Left lung (tissue), 10 donors: ENCODE measurements around the gene CNTN5. TPM values are rescaled to one million over a fixed set of nuclear protein-coding genes. Genes with fewer than 3 reads are reported as not detected.

Experiments used
- ATAC-seq: fragments of 200-7000 bp; cut with Tn5 transposase; one replicate; pipeline ENCODE4 v1.9.1; 2020; ENCODE audit warnings: moderate library complexity
- DNase-seq, 4 donors: peaks; one replicate each; pipeline ENCODE4 v3.0.0-alpha.2; 2013 to 2020
- H3K27ac ChIP-seq, 2 donors: fragments of 200-600 bp; sonication (generic) in 1 of 2; one replicate each; pipeline versions ENCODE4 v1.5.0 to v1.8.0; 2020 to 2021
- H3K27me3 ChIP-seq, 2 donors: fragments of 200-600 bp; sonication (generic) in 1 of 2; one replicate each; pipeline versions ENCODE4 v1.5.0 to v1.8.0; 2020 to 2021
- H3K36me3 ChIP-seq, 2 donors: fragments of 200-600 bp; sonication (generic) in 1 of 2; one replicate each; pipeline versions ENCODE4 v1.5.0 to v1.8.0; 2020 to 2021
- H3K4me1 ChIP-seq, 2 donors: fragments of 200-600 bp; one replicate each; pipeline ENCODE4 v1.8.0; 2021
- H3K4me3 ChIP-seq, 2 donors: fragments of 200-600 bp; sonication (generic) in 1 of 2; one replicate each; pipeline versions ENCODE4 v1.5.0 to v1.8.0; 2020 to 2021; ENCODE audit warnings: mild to moderate bottlenecking in 1 of 2
- H3K9me3 ChIP-seq, 2 donors: fragments of 200-600 bp; sonication (generic) in 1 of 2; one replicate each; pipeline versions ENCODE4 v1.5.0 to v1.8.0; 2020 to 2021
- intact Hi-C, 2 donors: fragments of 100-400 bp; cut with DNase I; formaldehyde crosslinking; loops; one replicate each; pipeline versions ENCODE4 v1.11.2 to v1.14.2; 2022
- polyA plus RNA-seq, 6 donors: library from polyadenylated mRNA; unstranded; fragments of 120-200 nt; gene quantifications; one replicate each; pipeline ENCODE4 v1.2.1, GENCODE V29; 2013; ENCODE audit not compliant: insufficient read length in 6 of 6
- total RNA-seq, 2 donors: library from RNA; stranded (reverse); fragmentation: NEBNext Ultra II Directional; extraction: Animal tissue kit (Norgen Biotek cat#: 25700); gene quantifications; one replicate each; pipeline ENCODE4 v1.2.1, GENCODE V29; 2021
- TF ChIP-seq, protein P1 (sequence below), 2 donors: fragments of 200-600 bp; sonication (generic) in 1 of 2; IDR thresholded peaks; one replicate each; pipeline versions ENCODE4 v1.5.0 to v1.8.0; 2021; ENCODE audit warnings: antibody characterized with exemption in 2 of 2
- donor health status: DM: no; HTN: yes; CAD: no.
- donor health status: DM: no; HTN: no; CAD: no.

The CNTN5 gene
- total and polyA plus RNA-seq, 8 donors: 0.08 to 0.34 (median 0.24) TPM; not detected in 1

DNA sequence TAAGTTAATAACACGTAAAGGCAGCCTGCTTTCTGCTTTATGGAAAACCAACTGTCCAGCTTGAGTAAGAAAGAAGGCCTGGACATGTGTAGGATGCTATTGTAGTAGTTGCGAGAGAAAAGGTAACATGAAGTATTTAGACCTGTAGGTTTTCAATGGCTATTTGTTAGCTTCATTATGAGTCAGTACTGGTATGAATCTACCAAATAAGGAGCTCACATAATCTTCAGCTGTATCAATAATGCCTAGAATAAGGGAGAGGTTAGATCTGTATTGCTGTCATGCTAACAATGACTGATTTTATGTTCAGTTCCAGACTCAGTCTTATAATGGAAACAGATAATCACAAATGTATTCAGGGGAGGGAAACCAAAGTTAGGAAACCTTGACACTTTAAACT, 550.3 kb downstream of the CNTN5 start:
- no peaks in the 10 kb centered on the region for H3K4me1 ChIP-seq
- intact Hi-C loops: no loop called here
- ATAC-seq (no peak), DNase-seq (no peak)
- H3K36me3 ChIP-seq: no peaks in the 10 kb centered on the region
- H3K27me3 ChIP-seq: no peaks in the 10 kb centered on the region
- H3K27ac ChIP-seq: no peak overlapping the region
- H3K4me3 ChIP-seq: no peak overlapping the region
- TF ChIP-seq, protein P1, sequence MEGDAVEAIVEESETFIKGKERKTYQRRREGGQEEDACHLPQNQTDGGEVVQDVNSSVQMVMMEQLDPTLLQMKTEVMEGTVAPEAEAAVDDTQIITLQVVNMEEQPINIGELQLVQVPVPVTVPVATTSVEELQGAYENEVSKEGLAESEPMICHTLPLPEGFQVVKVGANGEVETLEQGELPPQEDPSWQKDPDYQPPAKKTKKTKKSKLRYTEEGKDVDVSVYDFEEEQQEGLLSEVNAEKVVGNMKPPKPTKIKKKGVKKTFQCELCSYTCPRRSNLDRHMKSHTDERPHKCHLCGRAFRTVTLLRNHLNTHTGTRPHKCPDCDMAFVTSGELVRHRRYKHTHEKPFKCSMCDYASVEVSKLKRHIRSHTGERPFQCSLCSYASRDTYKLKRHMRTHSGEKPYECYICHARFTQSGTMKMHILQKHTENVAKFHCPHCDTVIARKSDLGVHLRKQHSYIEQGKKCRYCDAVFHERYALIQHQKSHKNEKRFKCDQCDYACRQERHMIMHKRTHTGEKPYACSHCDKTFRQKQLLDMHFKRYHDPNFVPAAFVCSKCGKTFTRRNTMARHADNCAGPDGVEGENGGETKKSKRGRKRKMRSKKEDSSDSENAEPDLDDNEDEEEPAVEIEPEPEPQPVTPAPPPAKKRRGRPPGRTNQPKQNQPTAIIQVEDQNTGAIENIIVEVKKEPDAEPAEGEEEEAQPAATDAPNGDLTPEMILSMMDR (IDR thresholded peaks at IDR 0.05): no peak
- peaks cover 0 to 15% of the 10 kb centered on the region in 2 donors for H3K9me3 ChIP-seq

DNA sequence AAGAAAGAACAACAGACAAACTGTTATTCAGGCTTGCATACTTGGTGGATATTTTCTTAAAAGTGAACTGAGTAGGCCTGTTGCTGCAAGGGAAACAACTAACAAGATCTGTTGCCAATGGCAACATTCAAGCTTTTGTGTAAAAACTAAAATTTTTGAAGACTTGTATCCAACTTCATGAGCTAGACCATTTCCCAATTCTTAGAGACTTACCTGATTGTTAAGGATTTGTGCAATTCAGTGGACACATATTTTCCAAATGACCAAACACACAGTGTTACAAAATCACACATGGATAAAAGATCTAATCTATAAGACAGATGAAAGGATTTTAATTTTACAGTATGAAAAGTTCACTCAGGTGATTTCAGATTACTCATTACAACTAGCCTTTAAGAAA, 564.1 kb downstream of the CNTN5 start:
- Histone ChIP-seq H3K9me3 (peaks cover 0 to 14% of the 10 kb centered on the region in 2 donors), H3K4me3 (no peak overlapping the region), H3K4me1 (no peaks in the 10 kb centered on the region), H3K27ac (no peak overlapping the region), H3K36me3 (no peaks in the 10 kb centered on the region), H3K27me3 (no peaks in the 10 kb centered on the region)
- intact Hi-C loops: no loop called here
- TF ChIP-seq, protein P1 (IDR thresholded peaks at IDR 0.05): no peak
- ATAC-seq: no peak
- DNase-seq: no peak

DNA sequence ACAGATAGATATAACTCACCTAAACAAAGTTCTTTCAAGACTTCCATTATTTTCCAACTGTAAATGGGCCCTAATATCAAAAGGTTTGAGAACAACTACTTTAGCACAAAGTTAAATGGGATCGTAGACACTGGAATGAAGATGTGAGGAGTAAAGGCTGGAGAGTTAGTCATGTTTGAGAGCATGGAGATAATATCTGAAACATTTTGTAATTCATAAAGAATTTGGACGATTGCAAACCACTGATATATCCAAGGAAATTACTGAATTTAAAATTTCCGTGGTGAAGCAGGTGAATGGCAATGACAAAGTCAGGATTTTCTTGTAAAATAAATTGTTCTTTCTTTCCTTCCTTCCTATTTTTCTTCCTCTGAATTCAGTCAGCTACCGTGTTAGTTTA, 564.9 kb downstream of the CNTN5 start:
- TF ChIP-seq, protein P1 (IDR thresholded peaks at IDR 0.05): no peak
- no peak for ATAC-seq
- Histone ChIP-seq H3K27me3 (no peaks in the 10 kb centered on the region), H3K4me1 (no peaks in the 10 kb centered on the region), H3K36me3 (no peaks in the 10 kb centered on the region), H3K27ac (no peak overlapping the region), H3K9me3 (peaks cover 0 to 14% of the 10 kb centered on the region in 2 donors), H3K4me3 (no peak overlapping the region)
- intact Hi-C loops: no loop called here
- DNase-seq: no peak

DNA sequence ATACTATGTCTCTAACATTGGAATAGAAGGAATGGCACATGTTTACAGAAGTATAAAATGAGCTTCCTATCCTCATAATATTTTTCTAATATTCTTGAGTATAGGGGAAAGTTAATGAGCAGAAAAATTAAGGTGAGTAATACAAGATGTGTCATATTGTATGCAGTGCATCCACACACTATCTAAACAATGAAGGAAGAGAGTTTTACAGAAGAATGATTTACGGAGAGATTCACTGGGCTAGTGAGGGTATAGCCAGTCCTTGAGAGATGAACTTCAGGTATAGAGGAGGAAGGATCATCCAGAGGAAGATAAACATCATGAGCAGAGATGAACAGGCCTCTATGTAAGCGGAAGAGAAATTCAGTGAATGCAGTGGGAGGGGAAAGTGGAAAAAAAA, 569.0 kb downstream of the CNTN5 start:
- Histone ChIP-seq H3K4me1 (no peaks in the 10 kb centered on the region), H3K4me3 (no peak overlapping the region), H3K27me3 (no peaks in the 10 kb centered on the region), H3K9me3 (no peaks in the 10 kb centered on the region), H3K27ac (no peak overlapping the region), H3K36me3 (no peaks in the 10 kb centered on the region)
- ATAC-seq (no peak), DNase-seq (no peak)
- TF ChIP-seq, protein P1 (IDR thresholded peaks at IDR 0.05): no peak
- intact Hi-C loops: no loop called here

DNA sequence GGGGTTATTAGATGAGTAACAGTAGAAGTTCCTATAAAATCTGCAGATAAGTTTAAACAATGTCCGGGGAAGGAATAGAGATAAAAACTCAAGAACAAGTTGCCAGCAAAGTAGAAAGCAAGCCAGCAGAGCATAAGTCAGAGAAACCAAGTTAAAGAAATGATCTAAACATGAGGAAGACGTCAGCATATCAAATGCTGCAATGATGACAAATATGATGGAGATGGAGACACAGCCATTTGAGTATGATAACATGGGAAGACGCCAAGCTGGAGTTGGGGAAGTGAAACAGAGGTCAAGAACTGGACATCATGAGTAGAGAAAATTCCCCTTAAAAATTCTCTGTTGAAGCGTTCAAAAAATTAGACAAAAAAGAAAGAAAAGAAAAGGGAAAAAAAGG, 571.5 kb downstream of the CNTN5 start:
- no peak overlapping the region for H3K27ac ChIP-seq
- no peaks in the 10 kb centered on the region for H3K4me1 ChIP-seq
- DNase-seq: no peak
- H3K4me3 ChIP-seq: no peak overlapping the region
- ATAC-seq: no peak
- TF ChIP-seq, protein P1 (IDR thresholded peaks at IDR 0.05): no peak
- no peaks in the 10 kb centered on the region for H3K27me3 ChIP-seq
- intact Hi-C loops: no loop called here
- H3K36me3 ChIP-seq: no peaks in the 10 kb centered on the region
- H3K9me3 ChIP-seq: no peaks in the 10 kb centered on the region
